Activated T-cell treated with anti-CD3 and anti-CD28 coated beads, Interleukin-2, amount 50 U/mL, for 24 hours (primary cell): ENCODE results near the gene RFPL3.

ENCODE experiments used
- DNase-seq: peaks from one replicate; pipeline ENCODE4 v3.0.0-alpha.2; 2020
- H3K27ac Mint-ChIP-seq: 2 replicates; pipeline ENCODE4 v1.8.0; 2020; ENCODE audit warnings: mild to moderate bottlenecking, mixed read lengths
- H3K27me3 Mint-ChIP-seq: 2 replicates; pipeline ENCODE4 v1.8.0; 2020; ENCODE audit warnings: mixed read lengths
- H3K36me3 Mint-ChIP-seq: 2 replicates; pipeline ENCODE4 v1.8.0; 2020; ENCODE audit warnings: low read depth, mixed read lengths
- H3K4me1 Mint-ChIP-seq: 2 replicates; pipeline ENCODE4 v1.8.0; 2020; ENCODE audit warnings: low read depth, mixed read lengths
- H3K4me3 Mint-ChIP-seq: 2 replicates; pipeline ENCODE4 v1.8.0; 2020; ENCODE audit warnings: mild to moderate bottlenecking, moderate library complexity, mixed read lengths
- H3K9me3 Mint-ChIP-seq: 2 replicates; pipeline ENCODE4 v1.8.0; 2020; ENCODE audit warnings: mixed read lengths

The RFPL3 gene

DNA sequence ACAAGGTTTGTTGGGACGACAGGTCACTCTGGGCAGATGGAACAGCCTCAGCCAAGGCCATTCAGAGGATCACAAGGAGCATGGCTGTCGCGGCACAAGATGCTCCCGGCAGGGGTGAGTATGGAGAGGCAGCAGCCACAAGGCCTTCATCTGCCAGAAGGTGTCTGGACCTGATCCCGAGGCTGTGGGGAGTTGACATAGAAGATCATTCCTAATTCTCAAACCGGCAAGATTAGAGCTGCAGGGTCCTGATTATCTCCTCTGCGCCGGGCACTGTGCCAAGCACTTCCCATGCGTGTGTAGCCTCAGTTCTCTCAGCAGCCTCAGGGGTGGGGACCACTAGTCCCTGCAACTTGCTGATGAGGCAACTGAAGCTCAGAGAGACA lies 32.3 kb upstream of the RFPL3 start:
- Mint-ChIP-seq H3K27me3 (peaks cover 12% of the 10 kb centered on the region), H3K27ac (no peak overlapping the region), H3K36me3 (no peaks in the 10 kb centered on the region), H3K4me1 (no peaks in the 10 kb centered on the region), H3K9me3 (no peaks in the 10 kb centered on the region), H3K4me3 (no peak overlapping the region)
- no peak for DNase-seq

DNA sequence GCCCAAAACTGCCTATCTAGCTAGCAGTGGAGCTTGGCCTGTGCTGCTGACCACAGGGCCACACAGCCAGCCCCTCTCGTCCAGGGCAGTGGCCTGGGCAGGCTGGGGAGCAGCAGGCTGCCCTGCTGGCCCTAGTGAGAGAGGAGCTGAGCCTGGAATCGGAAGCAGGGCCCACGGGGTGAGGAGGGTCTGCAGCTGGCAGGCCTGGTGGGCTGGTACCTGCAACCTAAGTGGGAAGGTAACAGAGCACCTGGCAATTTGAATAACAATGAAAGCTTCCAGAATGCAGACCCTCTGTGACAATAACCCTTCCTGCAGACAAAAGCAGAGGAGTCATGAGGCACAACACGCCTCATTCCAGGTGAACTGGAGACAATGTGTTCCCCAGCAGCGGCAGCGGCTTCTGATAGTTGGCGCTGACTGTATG lies 31.8 kb upstream of the RFPL3 start:
- H3K9me3 Mint-ChIP-seq: no peaks in the 10 kb centered on the region
- no peaks in the 10 kb centered on the region for H3K36me3 Mint-ChIP-seq
- no peaks in the 10 kb centered on the region for H3K4me1 Mint-ChIP-seq
- H3K27me3 Mint-ChIP-seq: peaks cover 7% of the 10 kb centered on the region
- no peak overlapping the region for H3K27ac Mint-ChIP-seq
- DNase-seq: no peak
- no peak overlapping the region for H3K4me3 Mint-ChIP-seq

DNA sequence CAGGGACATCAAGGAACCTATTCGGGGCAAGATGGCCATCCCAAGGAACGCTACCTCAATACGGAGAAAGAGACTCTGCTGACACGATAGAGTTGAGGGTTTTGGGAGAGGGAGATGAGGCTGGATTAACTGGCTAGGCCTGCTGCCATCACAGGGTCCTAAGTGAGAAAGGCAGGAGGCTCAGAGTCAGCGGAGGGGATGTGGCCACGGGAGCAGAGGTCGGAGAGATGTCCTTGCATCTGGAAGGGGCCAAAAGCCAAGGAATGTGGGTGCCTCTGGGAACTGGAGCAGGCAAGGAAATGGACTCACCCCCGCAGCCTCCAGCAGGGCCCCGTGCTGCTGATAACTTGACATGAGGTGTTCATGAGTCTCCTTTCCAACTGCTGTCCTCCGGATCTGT lies 31.0 kb upstream of the RFPL3 start:
- peaks cover 3% of the 10 kb centered on the region for H3K27me3 Mint-ChIP-seq
- no peaks in the 10 kb centered on the region for H3K4me1 Mint-ChIP-seq
- H3K36me3 Mint-ChIP-seq: no peaks in the 10 kb centered on the region
- no peak overlapping the region for H3K27ac Mint-ChIP-seq
- no peak overlapping the region for H3K4me3 Mint-ChIP-seq
- no peaks in the 10 kb centered on the region for H3K9me3 Mint-ChIP-seq
- no peak for DNase-seq

DNA sequence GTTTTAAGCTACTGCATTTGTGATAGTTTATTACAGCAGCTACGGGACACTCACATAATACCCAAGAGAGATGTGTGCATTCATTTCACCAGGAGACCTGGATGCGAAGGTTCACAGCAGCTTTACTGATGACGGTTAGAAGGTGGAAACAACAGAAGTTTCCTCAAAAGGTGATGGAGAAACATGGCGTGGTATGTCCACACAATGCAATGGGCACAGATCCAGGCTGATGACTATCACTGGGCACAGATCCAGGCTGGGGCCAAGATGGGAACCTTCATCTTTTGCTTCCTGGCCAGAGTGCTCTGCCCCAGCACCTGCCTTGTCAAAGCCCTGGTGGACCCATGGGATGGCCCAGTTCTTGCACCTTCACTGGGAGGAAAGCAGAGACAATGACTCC lies 30.6 kb upstream of the RFPL3 start:
- H3K9me3 Mint-ChIP-seq: no peaks in the 10 kb centered on the region
- no peak for DNase-seq
- no peak overlapping the region for H3K4me3 Mint-ChIP-seq

DNA sequence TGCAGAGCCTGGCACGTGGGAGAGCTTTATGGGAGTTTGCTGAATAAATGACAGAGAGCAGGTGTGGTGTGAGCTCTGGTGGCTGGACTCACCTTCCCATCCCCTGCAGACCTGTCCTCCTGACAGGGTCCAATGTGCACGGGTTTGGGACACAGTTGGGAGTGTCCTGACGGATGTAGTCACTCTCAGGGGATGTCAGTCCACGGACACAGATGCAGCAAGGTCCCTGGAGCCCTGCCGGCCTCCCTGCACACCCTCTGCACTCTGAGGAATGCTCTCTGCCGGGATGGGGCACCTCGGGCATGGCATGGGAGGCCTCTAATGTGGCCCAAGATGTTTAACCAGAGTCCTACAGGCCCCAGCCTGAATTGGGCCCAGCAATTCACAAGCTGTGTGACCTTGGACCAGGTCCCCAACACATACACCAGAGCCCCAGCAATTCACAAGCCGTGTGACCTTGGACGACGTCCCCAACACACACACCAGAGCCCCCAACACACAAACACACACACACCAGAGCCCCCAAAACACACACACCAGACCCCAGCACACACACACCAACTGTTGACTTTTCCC lies 30.0 kb upstream of the RFPL3 start:
- Mint-ChIP-seq H3K9me3 (no peaks in the 10 kb centered on the region), H3K4me1 (no peaks in the 10 kb centered on the region), H3K4me3 (no peak overlapping the region), H3K27ac (no peak overlapping the region), H3K36me3 (no peaks in the 10 kb centered on the region), H3K27me3 (peaks cover 4% of the 10 kb centered on the region)
- no peak for DNase-seq

More for the DNA sequence above, 30.6 kb upstream of the RFPL3 start:
- Mint-ChIP-seq H3K27ac (no peak overlapping the region), H3K4me1 (no peaks in the 10 kb centered on the region), H3K36me3 (no peaks in the 10 kb centered on the region), H3K27me3 (peaks cover under 1% of the 10 kb centered on the region)

DNA sequence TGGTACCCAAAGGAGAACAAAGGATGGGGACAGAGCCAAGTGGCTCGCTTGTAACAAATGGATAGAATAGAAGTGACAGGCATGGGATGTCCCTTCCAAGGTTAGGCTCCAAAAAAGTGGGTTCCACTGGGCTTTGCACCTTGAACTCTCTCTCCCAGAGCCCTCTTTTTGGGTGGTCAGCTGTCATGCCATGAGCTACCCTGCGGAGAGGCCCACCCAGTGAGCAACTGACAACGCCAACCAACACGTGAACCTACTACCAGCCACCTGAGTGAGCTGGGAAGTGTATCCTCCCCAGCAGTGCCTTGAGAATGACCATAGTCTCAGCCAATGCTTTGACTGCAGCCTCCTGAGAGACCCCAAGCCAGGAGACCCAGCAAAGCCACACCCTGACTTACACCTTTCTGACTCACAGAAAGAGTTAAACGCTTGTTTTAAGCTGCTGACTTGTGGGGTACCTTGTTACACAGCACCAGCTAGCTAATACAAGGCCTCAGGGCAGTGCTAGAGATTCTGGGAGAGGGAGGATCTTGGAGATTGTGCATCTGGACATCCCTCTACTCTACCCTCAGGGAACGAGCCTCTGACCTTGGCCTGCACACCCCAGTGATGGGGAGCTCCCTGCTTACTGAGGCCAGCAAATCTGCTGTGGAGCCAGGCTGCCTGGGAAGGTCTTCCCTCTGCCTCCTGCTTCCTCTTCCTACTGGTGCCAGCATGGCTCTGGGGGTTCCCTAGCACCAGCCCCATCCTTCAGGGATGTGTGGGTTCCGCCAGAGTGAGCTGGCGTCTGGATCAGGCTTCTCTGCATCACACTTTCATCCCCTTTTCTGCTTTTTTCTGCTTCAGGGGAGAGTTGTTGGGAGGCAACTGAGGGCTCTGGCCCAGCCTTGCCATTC lies 29.1 kb upstream of the RFPL3 start:
- H3K9me3 Mint-ChIP-seq: no peaks in the 10 kb centered on the region
- H3K4me3 Mint-ChIP-seq: no peak overlapping the region
- H3K27ac Mint-ChIP-seq: no peak overlapping the region
- H3K36me3 Mint-ChIP-seq: no peaks in the 10 kb centered on the region
- H3K4me1 Mint-ChIP-seq: no peaks in the 10 kb centered on the region
- DNase-seq: no peak
- H3K27me3 Mint-ChIP-seq: peaks cover 6% of the 10 kb centered on the region

DNA sequence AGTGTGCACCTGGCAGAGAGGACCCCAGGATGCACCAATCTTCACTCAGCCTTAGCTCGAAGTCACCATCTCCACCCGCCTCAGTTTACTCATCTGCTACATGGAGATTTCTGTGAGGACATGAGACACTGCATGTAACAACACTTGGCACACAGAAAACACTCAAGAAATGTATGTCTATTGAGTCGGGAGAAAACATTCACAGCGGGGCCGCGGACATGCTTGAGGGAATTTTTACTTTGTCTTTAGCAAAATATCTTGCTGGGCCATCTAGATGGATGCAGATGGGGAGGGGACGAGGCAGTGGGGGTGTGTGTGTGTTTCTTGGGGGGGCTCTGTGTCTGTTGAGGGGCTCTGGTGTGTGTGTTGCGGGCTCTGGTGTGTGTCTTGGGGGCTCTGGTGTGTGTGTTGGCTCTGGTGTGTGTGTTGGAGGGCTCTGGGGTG lies 28.4 kb upstream of the RFPL3 start:
- DNase-seq: no peak
- H3K4me3 Mint-ChIP-seq: no peak overlapping the region
- no peaks in the 10 kb centered on the region for H3K4me1 Mint-ChIP-seq
- H3K27ac Mint-ChIP-seq: no peak overlapping the region
- H3K36me3 Mint-ChIP-seq: no peaks in the 10 kb centered on the region
- H3K9me3 Mint-ChIP-seq: no peaks in the 10 kb centered on the region
- H3K27me3 Mint-ChIP-seq: peaks cover 13% of the 10 kb centered on the region

- no peaks in the 10 kb centered on the region for H3K36me3 Mint-ChIP-seq
- H3K4me3 Mint-ChIP-seq: no peak overlapping the region
- no peak overlapping the region for H3K27ac Mint-ChIP-seq
- H3K27me3 Mint-ChIP-seq: peaks cover 26% of the 10 kb centered on the region
- H3K4me1 Mint-ChIP-seq: no peaks in the 10 kb centered on the region
- no peak for DNase-seq
- no peaks in the 10 kb centered on the region for H3K9me3 Mint-ChIP-seq
Observed at GRCh38 chr22:32331236-32331917, 26.3 kb upstream of the RFPL3 start.

GRCh38 chr22:32331918-32332725 lies 25.5 kb upstream of the RFPL3 start:
- DNase-seq: no peak
- no peak overlapping the region for H3K4me3 Mint-ChIP-seq

DNA sequence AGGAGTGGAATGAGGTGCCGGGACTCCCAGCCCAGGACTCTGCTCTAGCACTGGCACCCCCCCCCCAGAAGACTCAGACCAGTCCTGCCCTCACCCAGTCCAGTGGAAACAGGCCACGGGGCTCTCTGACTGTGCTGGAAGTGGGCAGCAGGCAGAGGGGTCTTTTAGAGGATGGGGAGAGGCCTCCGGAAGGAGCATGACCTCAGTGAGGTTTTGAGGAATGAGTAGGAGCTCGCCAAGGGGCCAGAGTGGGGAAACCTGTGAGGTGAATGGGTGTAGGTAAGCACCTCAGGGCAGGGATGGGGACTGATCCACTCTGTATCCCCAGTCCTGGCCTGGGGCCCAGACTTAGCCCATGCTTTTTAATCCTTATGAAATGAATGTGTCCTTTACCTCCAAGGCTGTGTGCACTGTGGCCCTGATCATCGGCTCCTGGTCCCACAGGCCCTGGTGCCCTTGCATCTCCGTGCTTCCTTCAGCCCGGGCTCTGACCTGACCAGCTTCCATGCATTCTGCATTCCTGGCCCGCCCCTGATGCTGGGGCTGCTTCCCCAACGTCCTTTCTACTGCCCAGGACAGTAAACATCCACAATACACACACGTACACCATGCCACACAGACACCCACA lies 24.4 kb upstream of the RFPL3 start:
- Mint-ChIP-seq H3K4me3 (no peak overlapping the region), H3K27me3 (peaks cover 29% of the 10 kb centered on the region), H3K27ac (no peak overlapping the region), H3K9me3 (no peaks in the 10 kb centered on the region), H3K4me1 (no peaks in the 10 kb centered on the region), H3K36me3 (no peaks in the 10 kb centered on the region)
- no peak for DNase-seq

More at GRCh38 chr22:32331918-32332725, 25.5 kb upstream of the RFPL3 start:
- no peaks in the 10 kb centered on the region for H3K4me1 Mint-ChIP-seq
- H3K27me3 Mint-ChIP-seq: peaks cover 26% of the 10 kb centered on the region
- no peaks in the 10 kb centered on the region for H3K9me3 Mint-ChIP-seq
- no peak overlapping the region for H3K27ac Mint-ChIP-seq
- no peaks in the 10 kb centered on the region for H3K36me3 Mint-ChIP-seq

- no peak for DNase-seq
- Mint-ChIP-seq H3K4me3 (no peak overlapping the region), H3K27ac (no peak overlapping the region), H3K36me3 (no peaks in the 10 kb centered on the region), H3K4me1 (no peaks in the 10 kb centered on the region), H3K27me3 (peaks cover 32% of the 10 kb centered on the region), H3K9me3 (no peaks in the 10 kb centered on the region)
Observed at GRCh38 chr22:32333769-32334659, 23.7 kb upstream of the RFPL3 start.

DNA sequence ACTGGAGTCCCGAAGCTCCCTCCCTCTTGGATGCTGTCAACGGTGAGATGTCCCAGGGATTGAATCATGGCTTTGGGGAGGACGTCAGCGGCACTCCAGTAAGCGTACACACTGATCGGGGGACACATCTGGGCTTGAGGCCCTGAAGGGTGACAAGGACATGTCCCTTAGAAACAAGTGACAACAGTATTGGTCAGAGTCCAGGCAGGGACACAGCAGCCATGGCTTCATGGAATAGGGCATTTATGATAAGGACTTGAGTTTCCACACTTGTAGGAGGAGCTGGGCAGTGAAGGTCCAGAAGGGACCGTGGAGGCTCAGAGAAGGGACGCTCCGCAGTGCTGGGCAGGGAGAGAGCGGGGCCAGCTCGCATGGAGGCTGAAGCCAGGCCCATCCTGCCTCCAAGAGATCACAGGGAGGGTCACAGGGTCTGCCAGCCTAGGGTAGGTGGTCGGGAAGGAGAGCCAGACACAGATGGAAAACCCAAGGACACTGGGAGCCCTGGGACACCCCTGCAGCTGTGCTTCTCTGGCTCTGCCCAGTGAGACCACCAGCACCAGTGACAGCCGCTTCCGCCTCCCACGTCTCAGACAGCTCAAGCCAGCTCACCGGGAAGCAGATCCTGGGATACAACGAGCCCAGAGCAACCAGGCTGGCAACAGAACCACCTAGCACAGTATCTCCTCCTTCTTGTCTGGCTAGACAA lies 22.9 kb upstream of the RFPL3 start:
- Mint-ChIP-seq H3K27ac (no peak overlapping the region), H3K27me3 (peaks cover 33% of the 10 kb centered on the region), H3K36me3 (no peaks in the 10 kb centered on the region), H3K9me3 (no peaks in the 10 kb centered on the region), H3K4me3 (no peak overlapping the region), H3K4me1 (no peaks in the 10 kb centered on the region)
- DNase-seq: no peak

DNA sequence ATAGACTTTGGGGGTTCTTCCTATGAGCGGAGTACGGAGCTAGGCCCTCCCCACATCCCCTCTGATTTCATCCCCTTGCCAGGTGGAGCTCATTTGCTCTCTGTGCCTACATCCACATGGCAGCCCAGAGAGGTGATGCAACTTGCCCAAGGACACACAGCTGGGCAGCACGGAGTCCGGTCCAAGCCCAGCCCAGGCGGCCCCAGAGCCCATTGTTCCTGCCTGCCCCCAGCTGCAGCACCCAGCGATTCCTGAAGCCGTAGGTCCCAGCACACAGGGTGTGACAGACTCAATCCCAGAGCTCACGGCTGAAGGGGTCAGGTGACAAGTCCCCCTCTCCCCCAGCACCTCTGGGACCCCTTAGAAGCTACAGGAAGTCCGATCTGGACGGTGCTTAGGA lies 22.2 kb upstream of the RFPL3 start:
- Mint-ChIP-seq H3K4me1 (no peaks in the 10 kb centered on the region), H3K36me3 (no peaks in the 10 kb centered on the region), H3K9me3 (no peaks in the 10 kb centered on the region), H3K27ac (no peak overlapping the region), H3K27me3 (peaks cover 39% of the 10 kb centered on the region), H3K4me3 (no peak overlapping the region)
- no peak for DNase-seq
